MM.1S (cell line): ENCODE results near the gene FREY1.

Experiments used
- DNase-seq: peaks from one replicate; pipeline ENCODE4 v3.0.0-alpha.2; 2015
- H2AFZ ChIP-seq: fragments of 300-600 bp; sonication (generic); 2 replicates; pipeline ENCODE4 v1.6.0; 2016; ENCODE audit warnings: antibody characterized with exemption, low read length
- H3F3A ChIP-seq: fragments of 300-600 bp; sonication (generic); 2 replicates; pipeline ENCODE4 v1.6.1; 2016; ENCODE audit warnings: mild to moderate bottlenecking, antibody characterized with exemption, low read length, moderate library complexity, mixed read lengths; ENCODE audit not compliant: insufficient read depth
- H3K27ac ChIP-seq: fragments of 300-600 bp; sonication (generic); 2 replicates; pipeline ENCODE4 v1.5.1; 2016; ENCODE audit warnings: mild to moderate bottlenecking, low read length
- H3K27me3 ChIP-seq: fragments of 300-600 bp; sonication (generic); replicated peaks from 2 replicates; pipeline ENCODE4 v1.6.0; 2016; ENCODE audit warnings: low read length; ENCODE audit not compliant: insufficient read depth
- H3K36me3 ChIP-seq: fragments of 300-600 bp; sonication (generic); replicated peaks from 2 replicates; pipeline ENCODE4 v1.6.1; 2016; ENCODE audit warnings: mild to moderate bottlenecking, low read length, mixed read lengths; ENCODE audit not compliant: insufficient read depth
- H3K4me1 ChIP-seq: fragments of 300-600 bp; sonication (generic); 2 replicates; pipeline ENCODE4 v1.6.1; 2016; ENCODE audit warnings: low read length, mixed read lengths
- H3K4me2 ChIP-seq: fragments of 300-600 bp; sonication (generic); 2 replicates; pipeline ENCODE4 v1.6.0; 2016; ENCODE audit warnings: low read depth, low read length
- H3K4me3 ChIP-seq: fragments of 300-600 bp; sonication (generic); 2 replicates; pipeline ENCODE4 v1.5.1; 2016; ENCODE audit warnings: low read length, mixed read lengths
- H3K79me2 ChIP-seq: fragments of 300-600 bp; sonication (generic); 2 replicates; pipeline ENCODE4 v1.6.1; 2016; ENCODE audit warnings: mixed run types, low read length, mixed read lengths
- H3K9ac ChIP-seq: fragments of 300-600 bp; sonication (generic); 2 replicates; pipeline ENCODE4 v1.6.1; 2016; ENCODE audit warnings: low read length, mixed read lengths
- H3K9me2 ChIP-seq: fragments of 300-600 bp; sonication (generic); replicated peaks from 2 replicates; pipeline ENCODE4 v1.6.1; 2016; ENCODE audit warnings: mild to moderate bottlenecking, low read length, mixed read lengths; ENCODE audit not compliant: insufficient read depth
- H3K9me3 ChIP-seq: fragments of 300-600 bp; sonication (generic); replicated peaks from 2 replicates; pipeline ENCODE4 v1.6.1; 2016; ENCODE audit warnings: mild to moderate bottlenecking, low read length, mixed read lengths; ENCODE audit not compliant: insufficient read depth
- H4K20me1 ChIP-seq: fragments of 300-600 bp; sonication (generic); 2 replicates; pipeline ENCODE4 v1.6.1; 2016; ENCODE audit warnings: mild to moderate bottlenecking, low read length, moderate library complexity, mixed read lengths; ENCODE audit not compliant: insufficient read depth
- CTCF ChIP-seq: fragments of 300-600 bp; sonication (generic); IDR thresholded peaks from 2 replicates; pipeline ENCODE4 v1.5.1; 2016; ENCODE audit warnings: antibody characterized with exemption, low read length, mixed read lengths
- EZH2 ChIP-seq: fragments of 300-600 bp; sonication (generic); optimal IDR thresholded peaks from 2 replicates; pipeline ENCODE3; 2017; ENCODE audit warnings: low read depth, mild to moderate bottlenecking, antibody characterized with exemption, low read length, mixed read lengths
- EZH2phosphoT487 ChIP-seq: fragments of 300-600 bp; sonication (generic); IDR thresholded peaks from 2 replicates; pipeline ENCODE4 v1.6.1; 2018; ENCODE audit warnings: antibody characterized with exemption, low read length

The FREY1 gene

GRCh38 chr11:45927332-45927683, 20.2 kb upstream of the FREY1 start:
- H3K9ac ChIP-seq = no peak overlapping the region
- H3K36me3 ChIP-seq = no peaks in the 10 kb centered on the region
- no peak overlapping the region for H3K27ac ChIP-seq
- H3F3A ChIP-seq = peaks cover 12% of the 10 kb centered on the region
- H3K9me3 ChIP-seq = no peaks in the 10 kb centered on the region
- no peaks in the 10 kb centered on the region for H3K9me2 ChIP-seq
- H3K4me1 ChIP-seq = peaks cover 13% of the 10 kb centered on the region; the same call in 1 of the 2 replicates
- no peak overlapping the region for H3K4me2 ChIP-seq
- no peaks in the 10 kb centered on the region for H4K20me1 ChIP-seq
- H3K27me3 ChIP-seq = peaks cover 13% of the 10 kb centered on the region; the same call in 1 of the 2 replicates
- H3K79me2 ChIP-seq = no peaks in the 10 kb centered on the region
- DNase-seq = no peak
- no peak overlapping the region for H2AFZ ChIP-seq
- no peak overlapping the region for H3K4me3 ChIP-seq
- TF ChIP-seq CTCF = no peak
- TF ChIP-seq EZH2phosphoT487 = no peak
- no peak for TF ChIP-seq EZH2

- peaks cover 12% of the 10 kb centered on the region for H3F3A ChIP-seq
- TF ChIP-seq EZH2 (no peak), EZH2phosphoT487 (no peak), CTCF (no peak)
- no peaks in the 10 kb centered on the region for H3K79me2 ChIP-seq
- H3K9ac ChIP-seq = no peak overlapping the region
- peaks cover 13% of the 10 kb centered on the region; the same call in 1 of the 2 replicates for H3K27me3 ChIP-seq
- no peaks in the 10 kb centered on the region for H3K9me2 ChIP-seq
- DNase-seq = no peak
- H2AFZ ChIP-seq = no peak overlapping the region
- H3K27ac ChIP-seq = no peak overlapping the region
- H3K4me1 ChIP-seq = peaks cover 15% of the 10 kb centered on the region; the same call in 1 of the 2 replicates
- H3K36me3 ChIP-seq = no peaks in the 10 kb centered on the region
- no peak overlapping the region for H3K4me3 ChIP-seq
- no peaks in the 10 kb centered on the region for H4K20me1 ChIP-seq
- no peak overlapping the region for H3K4me2 ChIP-seq
- H3K9me3 ChIP-seq = no peaks in the 10 kb centered on the region
These were observed 19.7 kb upstream of the FREY1 start for GRCh38 chr11:45926536-45927331.

- Histone ChIP-seq H3K9me2 (no peaks in the 10 kb centered on the region), H3F3A (peaks cover 12% of the 10 kb centered on the region), H3K9ac (no peak overlapping the region), H3K4me2 (no peak overlapping the region), H4K20me1 (no peaks in the 10 kb centered on the region), H3K4me3 (no peak overlapping the region), H3K9me3 (no peaks in the 10 kb centered on the region), H3K27ac (no peak overlapping the region), H3K27me3 (peaks cover 13% of the 10 kb centered on the region; the same call in 1 of the 2 replicates), H3K36me3 (no peaks in the 10 kb centered on the region), H3K4me1 (peaks cover 18% of the 10 kb centered on the region; the same call in 1 of the 2 replicates), H3K79me2 (no peaks in the 10 kb centered on the region), H2AFZ (no peak overlapping the region)
- no peak for DNase-seq
- TF ChIP-seq EZH2 = no peak
- no peak for TF ChIP-seq CTCF
- no peak for TF ChIP-seq EZH2phosphoT487
These were observed 18.9 kb upstream of the FREY1 start for GRCh38 chr11:45926001-45926401.
